Measurements from ENCODE around the gene SUPT5H. TPM values are rescaled to one million over a fixed set of nuclear protein-coding genes. Genes with fewer than 3 reads are reported as not detected.

The SUPT5H gene
- total and polyA plus RNA-seq, 2 of the 4 experiments (the other 2 are of a cell fraction), result 75.3 to 116 TPM

GRCh38 chr19:39417463-39418181 lies 27.8 kb upstream of the SUPT5H start (continued):
- TF ChIP-seq CTCF (conservative IDR thresholded peaks at IDR 0.05; ENCODE audit: low read depth, low read length) (no peak), SMC3 (IDR thresholded peaks at IDR 0.05; ENCODE audit: low read depth, low read length) (no peak), RAD21 (IDR thresholded peaks at IDR 0.05; ENCODE audit: low read length) (no peak)

GRCh38 chr19:39419003-39419402 lies 26.4 kb upstream of the SUPT5H start:
- dilution Hi-C loops (cut with HindIII; ENCODE audit: low sequenced_read_pairs, unreplicated experiment), result no loop called here
- H2BK15ac ChIP-seq (ENCODE audit: low read depth, low read length), result no peak overlapping the region
- no peak for ATAC-seq (ENCODE audit: low read depth)

More at GRCh38 chr19:39419003-39419402, 26.4 kb upstream of the SUPT5H start:
- Histone ChIP-seq H3K79me1 (ENCODE audit: low read depth in 1 of 2, low read length in 2 of 2) (peaks cover 10 to 77% of the 10 kb centered on the region in 2 experiments), H3K4ac (ENCODE audit: low read depth, low read length) (no peak overlapping the region), H2BK5ac (ENCODE audit: low read depth, low read length, poor library complexity, severe bottlenecking) (no peak overlapping the region), H2AK5ac (ENCODE audit: low read depth, low read length) (no peak overlapping the region), H3K9me3 (ENCODE audit: control insufficient read depth, insufficient read depth, low read length) (no peaks in the 10 kb centered on the region), H3K23ac (ENCODE audit: low read depth, low read length) (no peak overlapping the region), H2AFZ (replicated peaks; ENCODE audit: low read length, poor library complexity) (no peak overlapping the region), H3K9ac (ENCODE audit: low read depth, low read length) (no peak overlapping the region), H4K5ac (ENCODE audit: low read depth, low read length) (no peak overlapping the region), H4K91ac (ENCODE audit: insufficient read depth, low read depth, low read length) (no peak overlapping the region), H3K27ac (ENCODE audit: insufficient read depth, low read length) (no peak overlapping the region), H3K27me3 (ENCODE audit: control insufficient read depth, insufficient read depth, low read length) (no peaks in the 10 kb centered on the region), H3K4me1 (ENCODE audit: control insufficient read depth, insufficient read depth, low read length) (peaks cover 11% of the 10 kb centered on the region; the same call in 1 of the 2 replicates), H3K9me1 (ENCODE audit: insufficient read depth, low read length) (peaks cover 12% of the 10 kb centered on the region; the same call in 1 of the 2 replicates), H2AK9ac (replicated peaks; ENCODE audit: low read depth, low read length, poor library complexity) (no peak overlapping the region), H3K4me2 (ENCODE audit: low read depth, low read length) (no peak overlapping the region), H3K56ac (ENCODE audit: extremely low read depth, insufficient read depth, low read length) (no peak overlapping the region), H2BK20ac (ENCODE audit: low read depth, low read length) (no peak overlapping the region), H4K20me1 (ENCODE audit: insufficient read depth, low read length) (peaks cover 39% of the 10 kb centered on the region), H3K18ac (ENCODE audit: low read depth, low read length) (no peak overlapping the region), H3K14ac (replicated peaks; ENCODE audit: low read depth, low read length) (no peak overlapping the region), H2BK120ac (ENCODE audit: low read depth, low read length) (no peak overlapping the region), H3K4me3 (ENCODE audit: insufficient read depth, low read depth, low read length) (no peak overlapping the region), H4K8ac (ENCODE audit: low read depth in 2 of 2, low read length in 2 of 2) (no peak overlapping the region), H3K36me3 (ENCODE audit: control insufficient read depth, insufficient read depth, low read length) (peaks cover 73% of the 10 kb centered on the region)
- CTCF ChIA-PET, result no interaction called here
- POLR2A ChIA-PET (ENCODE audit: unreplicated experiment), result no interaction called here
- intact Hi-C loops (cut with micrococcal nuclease), result no loop called here
- WGBS, 2 experiments (ENCODE audit: extremely low coverage in 2 of 2, insufficient read length in 1 of 2), result no CpG with 5 or more reads among the region's 9 CpGs
- BruUV-seq (replicated peaks), result no TSS peak
- in situ Hi-C loops (cut with MboI; ENCODE audit: low sequenced_read_pairs), result no loop called here
- no peak for DNase-seq
- TF ChIP-seq MAFK (IDR thresholded peaks at IDR 0.05; ENCODE audit: low read depth, low read length), result no peak
- TF ChIP-seq RAD21 (IDR thresholded peaks at IDR 0.05; ENCODE audit: low read length), result no peak
- TF ChIP-seq MXI1 (IDR thresholded peaks at IDR 0.05; ENCODE audit: borderline replicate concordance, low read depth, low read length), result no peak
- TF ChIP-seq CEBPB (IDR thresholded peaks at IDR 0.05; ENCODE audit: low read depth, low read length), result no peak
- TF ChIP-seq NFE2L2 (IDR thresholded peaks at IDR 0.05; ENCODE audit: low read depth, low read length), result no peak
- TF ChIP-seq POLR2A (IDR thresholded peaks at IDR 0.05; ENCODE audit: low read depth, low read length), result no peak
- no peak for TF ChIP-seq SMC3 (IDR thresholded peaks at IDR 0.05; ENCODE audit: low read depth, low read length)
